B cell (primary cell): ENCODE results near the gene ARL5B. TPM values are rescaled to one million over a fixed set of nuclear protein-coding genes. Genes with fewer than 3 reads are reported as not detected.

Source experiments
- ATAC-seq: fragments of 200-7000 bp; cut with Tn5 transposase; one replicate; pipeline ENCODE4 v1.10.0; 2021; ENCODE audit warnings: low read depth, mild to moderate bottlenecking, moderate number of reproducible peaks, moderate library complexity
- CTCF ChIA-PET: fragments of 350-600 bp; sonication (Branson Sonifier 250); formaldehyde crosslinking; loops from one replicate; lab custom pipeline; 2021; ENCODE audit warnings: antibody characterized with exemption, inconsistent platforms; lab: Charles Lee
- POLR2A ChIA-PET: fragments of 350-600 bp; sonication (Branson Sonifier 250); formaldehyde crosslinking; loops from one replicate; lab custom pipeline; 2021; ENCODE audit warnings: antibody characterized with exemption; lab: Charles Lee
- DNase-seq: peaks from one replicate; pipeline ENCODE4 v3.0.0; 2013
- H2AFZ ChIP-seq: 2 replicates; pipeline ENCODE4 v1.6.1; 2012; ENCODE audit warnings: mild to moderate bottlenecking, low read depth, low read length; ENCODE audit not compliant: insufficient read depth, poor library complexity, severe bottlenecking
- H3K27ac ChIP-seq, 2 donors: 1 replicate in 1 of 2; 2 replicates in 1 of 2; pipeline ENCODE4 v1.5.1; 2012 to 2013; ENCODE audit warnings: low read length in 2 of 2, mild to moderate bottlenecking in 2 of 2, moderate library complexity in 1 of 2
- H3K27me3 ChIP-seq, 4 experiments: fragments of 200-600 bp in 1 of 4; sonication (generic) in 1 of 4; replicated peaks in 1 of 4; 1 replicate in 2 of 4; 2 replicates in 2 of 4; pipeline versions ENCODE4 v1.6.1 to v1.7.0; 2013 to 2016; ENCODE audit warnings: low read length in 3 of 4, mild to moderate bottlenecking in 2 of 4, mixed read lengths in 1 of 4, moderate library complexity in 1 of 4; ENCODE audit not compliant: insufficient read depth in 4 of 4, control insufficient read depth in 3 of 4; ENCODE audit errors: control extremely low read depth in 1 of 4
- H3K36me3 ChIP-seq, 2 experiments: replicated peaks in 1 of 2; 1 replicate in 1 of 2; 2 replicates in 1 of 2; pipeline versions ENCODE4 v1.6.1 to v1.7.1; 2013; ENCODE audit warnings: low read length in 1 of 2; ENCODE audit not compliant: insufficient read depth in 2 of 2, control insufficient read depth in 1 of 2; ENCODE audit errors: control extremely low read depth in 1 of 2, extremely low read depth in 1 of 2
- H3K4me1 ChIP-seq, 2 donors: fragments of 200-600 bp in 1 of 2; sonication (generic) in 1 of 2; 1 replicate in 1 of 2; 2 replicates in 1 of 2; pipeline versions ENCODE4 v1.5.1 to v1.6.1; 2013 to 2017; ENCODE audit warnings: low read length in 2 of 2; ENCODE audit not compliant: control insufficient read depth in 2 of 2, insufficient read depth in 2 of 2
- H3K4me2 ChIP-seq: replicated peaks from 2 replicates; pipeline ENCODE3; 2012; ENCODE audit warnings: mild to moderate bottlenecking, low read depth, low read length; ENCODE audit not compliant: poor library complexity, severe bottlenecking
- H3K4me3 ChIP-seq, 5 experiments: fragments of 200-600 bp in 1 of 5; sonication (generic) in 1 of 5; 1 replicate in 3 of 5; 2 replicates in 2 of 5; pipeline versions ENCODE4 v1.5.1 to v1.7.0; 2011 to 2016; ENCODE audit warnings: low read length in 4 of 5, mild to moderate bottlenecking in 4 of 5, low read depth in 2 of 5, control low read depth in 1 of 5, moderate library complexity in 1 of 5; ENCODE audit not compliant: insufficient read depth in 1 of 5; ENCODE audit errors: control extremely low read depth in 1 of 5, extremely low read depth in 1 of 5
- H3K79me2 ChIP-seq: fragments of 200-600 bp; sonication (generic); one replicate; pipeline ENCODE4 v1.6.0; 2016; ENCODE audit warnings: low read length; ENCODE audit not compliant: control insufficient read depth, insufficient read depth
- H3K9ac ChIP-seq: fragments of 200-600 bp; sonication (generic); 2 replicates; pipeline ENCODE4 v1.6.1; 2017; ENCODE audit warnings: mild to moderate bottlenecking, low read length, moderate library complexity
- H3K9me3 ChIP-seq, 3 donors: one replicate each; pipeline versions ENCODE4 v1.6.1 to v1.7.1; 2013; ENCODE audit warnings: low read length in 2 of 3; ENCODE audit not compliant: control insufficient read depth in 2 of 3, insufficient read depth in 1 of 3; ENCODE audit errors: control extremely low read depth in 1 of 3
- H4K20me1 ChIP-seq: 2 replicates; pipeline ENCODE4 v1.6.0; 2012; ENCODE audit warnings: mild to moderate bottlenecking, low read length; ENCODE audit not compliant: insufficient read depth, control insufficient read depth, poor library complexity, severe bottlenecking
- H3K27ac Mint-ChIP-seq: one replicate; pipeline ENCODE4 v1.8.0; 2021; ENCODE audit warnings: mixed read lengths
- H3K27me3 Mint-ChIP-seq: one replicate; pipeline ENCODE4 v1.8.0; 2021; ENCODE audit warnings: mixed read lengths
- H3K4me1 Mint-ChIP-seq: one replicate; pipeline ENCODE4 v1.8.0; 2021; ENCODE audit warnings: mixed read lengths
- H3K4me3 Mint-ChIP-seq: one replicate; pipeline ENCODE4 v1.8.0; 2021; ENCODE audit warnings: mixed read lengths
- H3K9me3 Mint-ChIP-seq: one replicate; pipeline ENCODE4 v1.8.0; 2022; ENCODE audit warnings: mixed read lengths; ENCODE audit not compliant: insufficient read depth
- EZH2 ChIP-seq: IDR thresholded peaks from 2 replicates; pipeline ENCODE4 v1.6.1; 2012; ENCODE audit warnings: borderline replicate concordance, low read depth, mild to moderate bottlenecking, moderate library complexity, low read length; ENCODE audit not compliant: insufficient read depth, poor library complexity, severe bottlenecking
- WGBS: methylation state at CpG from one replicate; pipeline ENCODE4 v1.1.5; 2013; ENCODE audit warnings: missing lambda C conversion rate; ENCODE audit not compliant: insufficient coverage; 5-methylcytosine and 5-hydroxymethylcytosine counted together
- intact Hi-C: fragments of 100-400 bp; cut with micrococcal nuclease; formaldehyde crosslinking; loops from one replicate; pipeline ENCODE4 v1.10.0; 2022
- polyA plus RNA-seq: library from polyadenylated mRNA; depleted of rRNA; stranded (reverse); fragments of >200 nt; gene quantifications from 2 replicates; pipeline ENCODE4 v1.2.3, GENCODE V29; 2012
- total RNA-seq, 2 donors: library from RNA; stranded (reverse); fragments of 120-200 nt in 1 of 2; gene quantifications; 1 replicate in 1 of 2; 2 replicates in 1 of 2; pipeline versions ENCODE4 v1.2.3 to v1.2.4, GENCODE V29; 2013 to 2022
- TF ChIP-seq, protein P1 (sequence below): fragments of 200-600 bp; IDR thresholded peaks from one replicate; pipeline ENCODE4 v1.8.0; 2022; ENCODE audit warnings: antibody characterized with exemption, mild to moderate bottlenecking

The ARL5B gene
- total and polyA plus RNA-seq, 2 donors (not counting 1 experiment from before 2014, with no cell fraction given): 5.2 to 13.4 TPM

DNA sequence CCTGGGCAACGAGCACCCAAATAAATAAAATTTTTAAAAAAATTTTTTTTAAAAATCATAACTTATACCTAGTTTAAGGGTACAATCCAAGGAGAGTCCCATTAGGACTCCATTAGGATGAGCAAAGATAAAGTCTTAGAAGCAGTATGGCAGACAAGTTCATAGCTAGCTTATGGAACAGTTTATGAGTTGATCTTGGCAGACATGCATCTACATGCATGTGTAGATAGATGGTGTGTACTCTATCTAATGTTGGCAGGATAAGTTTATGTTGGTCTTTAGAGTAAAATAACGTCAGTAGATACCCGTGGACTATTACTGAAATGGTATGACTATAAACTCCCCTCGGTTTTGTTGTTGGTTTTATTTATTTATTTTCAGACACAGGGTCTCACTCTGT, 48.1 kb upstream of the ARL5B start:
- TF ChIP-seq EZH2: no peak
- TF ChIP-seq, protein P1, sequence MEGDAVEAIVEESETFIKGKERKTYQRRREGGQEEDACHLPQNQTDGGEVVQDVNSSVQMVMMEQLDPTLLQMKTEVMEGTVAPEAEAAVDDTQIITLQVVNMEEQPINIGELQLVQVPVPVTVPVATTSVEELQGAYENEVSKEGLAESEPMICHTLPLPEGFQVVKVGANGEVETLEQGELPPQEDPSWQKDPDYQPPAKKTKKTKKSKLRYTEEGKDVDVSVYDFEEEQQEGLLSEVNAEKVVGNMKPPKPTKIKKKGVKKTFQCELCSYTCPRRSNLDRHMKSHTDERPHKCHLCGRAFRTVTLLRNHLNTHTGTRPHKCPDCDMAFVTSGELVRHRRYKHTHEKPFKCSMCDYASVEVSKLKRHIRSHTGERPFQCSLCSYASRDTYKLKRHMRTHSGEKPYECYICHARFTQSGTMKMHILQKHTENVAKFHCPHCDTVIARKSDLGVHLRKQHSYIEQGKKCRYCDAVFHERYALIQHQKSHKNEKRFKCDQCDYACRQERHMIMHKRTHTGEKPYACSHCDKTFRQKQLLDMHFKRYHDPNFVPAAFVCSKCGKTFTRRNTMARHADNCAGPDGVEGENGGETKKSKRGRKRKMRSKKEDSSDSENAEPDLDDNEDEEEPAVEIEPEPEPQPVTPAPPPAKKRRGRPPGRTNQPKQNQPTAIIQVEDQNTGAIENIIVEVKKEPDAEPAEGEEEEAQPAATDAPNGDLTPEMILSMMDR: no peak

DNA sequence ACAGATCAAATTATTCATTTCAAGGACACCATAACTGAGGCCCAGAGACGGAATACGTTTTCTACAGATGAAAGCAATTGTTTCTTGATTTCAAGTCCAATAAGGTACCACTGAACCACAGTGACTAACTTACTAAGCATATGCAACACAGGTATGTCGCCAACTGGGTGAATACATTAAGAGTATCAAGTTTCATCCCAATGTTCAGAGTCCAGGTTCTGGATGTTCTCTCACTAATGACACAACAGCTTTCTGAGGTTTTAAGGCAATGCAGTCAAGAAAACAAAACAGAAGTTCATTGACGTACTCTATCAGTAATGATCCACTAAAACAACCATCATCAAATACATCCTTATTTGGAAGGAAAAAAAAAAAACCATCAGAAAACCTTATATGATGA, 43.6 kb upstream of the ARL5B start:
- TF ChIP-seq, protein P1: no peak
- TF ChIP-seq EZH2: no peak
- Histone ChIP-seq H3K36me3 (peaks cover 9 to 13% of the 10 kb centered on the region in 2 experiments), H3K27ac (no peak overlapping the region), H3K4me3 (no peak overlapping the region), H2AFZ (no peak overlapping the region), H3K4me2 (no peak overlapping the region), H3K27me3 (no peaks in the 10 kb centered on the region), H3K9ac (no peak overlapping the region), H3K9me3 (no peaks in the 10 kb centered on the region), H3K4me1 (no peaks in the 10 kb centered on the region), H3K79me2 (no peaks in the 10 kb centered on the region), H4K20me1 (no peaks in the 10 kb centered on the region)
- DNase-seq (no peak), ATAC-seq (no peak)
- no CpG with 5 or more reads among the region's 4 CpGs for WGBS
- H3K27ac Mint-ChIP-seq: no peak overlapping the region
- CTCF ChIA-PET: no interaction called here
- intact Hi-C loops: no loop called here
- no peaks in the 10 kb centered on the region for H3K4me1 Mint-ChIP-seq
- H3K27me3 Mint-ChIP-seq: no peaks in the 10 kb centered on the region
- H3K9me3 Mint-ChIP-seq: no peaks in the 10 kb centered on the region
- H3K4me3 Mint-ChIP-seq: no peak overlapping the region
- POLR2A ChIA-PET: no interaction called here

More for the DNA sequence above, 48.1 kb upstream of the ARL5B start:
- Mint-ChIP-seq H3K27me3 (no peaks in the 10 kb centered on the region), H3K4me3 (no peak overlapping the region), H3K9me3 (no peaks in the 10 kb centered on the region), H3K4me1 (no peaks in the 10 kb centered on the region), H3K27ac (no peak overlapping the region)
- Histone ChIP-seq H3K27me3 (no peaks in the 10 kb centered on the region), H3K9ac (no peak overlapping the region), H3K4me1 (no peaks in the 10 kb centered on the region), H4K20me1 (no peaks in the 10 kb centered on the region), H3K27ac (no peak overlapping the region), H3K4me3 (no peak overlapping the region), H3K9me3 (no peaks in the 10 kb centered on the region), H3K79me2 (no peaks in the 10 kb centered on the region), H3K36me3 (peaks cover 7 to 12% of the 10 kb centered on the region in 2 experiments), H2AFZ (no peak overlapping the region), H3K4me2 (no peak overlapping the region)
- POLR2A ChIA-PET: no interaction called here
- no peak for DNase-seq
- no peak for ATAC-seq
- 90% methylated on average over 2 of the region's 4 CpGs for WGBS
- CTCF ChIA-PET: no interaction called here
- intact Hi-C loops: no loop called here
